Skeletal muscle satellite cell (primary cell): ENCODE data around the gene TBC1D10B.

Experiments
- H3K27me3 ChIP-seq: 2 replicates; pipeline ENCODE4 v1.7.0; 2013; ENCODE audit warnings: low read length; ENCODE audit not compliant: control insufficient read depth, insufficient read depth
- H3K36me3 ChIP-seq: 2 replicates; pipeline ENCODE4 v1.7.0; 2013; ENCODE audit warnings: mild to moderate bottlenecking, control low read depth, low read length; ENCODE audit not compliant: insufficient read depth
- H3K4me1 ChIP-seq: 2 replicates; pipeline ENCODE4 v1.7.0; 2013; ENCODE audit warnings: low read length; ENCODE audit not compliant: control insufficient read depth, insufficient read depth
- H3K4me2 ChIP-seq: 2 replicates; pipeline ENCODE4 v1.7.0; 2013; ENCODE audit warnings: mild to moderate bottlenecking, low read length
- H3K4me3 ChIP-seq: 2 replicates; pipeline ENCODE4 v1.7.0; 2013; ENCODE audit warnings: low read length
- H3K9ac ChIP-seq: 2 replicates; pipeline ENCODE4 v1.7.0; 2013; ENCODE audit warnings: mild to moderate bottlenecking, low read depth, low read length, moderate library complexity
- H3K9me3 ChIP-seq: replicated peaks from 2 replicates; pipeline ENCODE4 v1.7.0; 2013; ENCODE audit warnings: mild to moderate bottlenecking, control low read depth, low read length

The TBC1D10B gene

GRCh38 chr16:30377812-30378235, 7.5 kb upstream of the TBC1D10B start:
- Histone ChIP-seq H3K9ac (peak overlapping the region; percentile 98), H3K4me2 (peak overlapping the region; percentile 97), H3K27me3 (no peaks in the 10 kb centered on the region), H3K4me3 (peak overlapping the region; percentile 92), H3K9me3 (no peaks in the 10 kb centered on the region), H3K36me3 (no peaks in the 10 kb centered on the region), H3K4me1 (peaks cover 17% of the 10 kb centered on the region)

- Histone ChIP-seq H3K36me3 (no peaks in the 10 kb centered on the region), H3K9ac (peak overlapping the region; percentile 98), H3K4me3 (peak overlapping the region; percentile 92), H3K4me2 (peak overlapping the region; percentile 97), H3K4me1 (peaks cover 17% of the 10 kb centered on the region), H3K27me3 (no peaks in the 10 kb centered on the region), H3K9me3 (no peaks in the 10 kb centered on the region)
These were observed 6.9 kb upstream of the TBC1D10B start for GRCh38 chr16:30377050-30377811.

GRCh38 chr16:30376461-30376902, 6.2 kb upstream of the TBC1D10B start:
- no peak overlapping the region for H3K9ac ChIP-seq
- H3K27me3 ChIP-seq = no peaks in the 10 kb centered on the region
- H3K4me3 ChIP-seq = no peak overlapping the region
- H3K9me3 ChIP-seq = no peaks in the 10 kb centered on the region
- H3K36me3 ChIP-seq = no peaks in the 10 kb centered on the region
- H3K4me2 ChIP-seq = no peak overlapping the region
- H3K4me1 ChIP-seq = peaks cover 22% of the 10 kb centered on the region

- H3K4me3 ChIP-seq = no peak overlapping the region
- no peak overlapping the region for H3K4me2 ChIP-seq
- no peak overlapping the region for H3K9ac ChIP-seq
- H3K4me1 ChIP-seq = peaks cover 27% of the 10 kb centered on the region
- no peaks in the 10 kb centered on the region for H3K36me3 ChIP-seq
- H3K27me3 ChIP-seq = no peaks in the 10 kb centered on the region
- no peaks in the 10 kb centered on the region for H3K9me3 ChIP-seq
These were observed 5.6 kb upstream of the TBC1D10B start for GRCh38 chr16:30375864-30376263.

DNA sequence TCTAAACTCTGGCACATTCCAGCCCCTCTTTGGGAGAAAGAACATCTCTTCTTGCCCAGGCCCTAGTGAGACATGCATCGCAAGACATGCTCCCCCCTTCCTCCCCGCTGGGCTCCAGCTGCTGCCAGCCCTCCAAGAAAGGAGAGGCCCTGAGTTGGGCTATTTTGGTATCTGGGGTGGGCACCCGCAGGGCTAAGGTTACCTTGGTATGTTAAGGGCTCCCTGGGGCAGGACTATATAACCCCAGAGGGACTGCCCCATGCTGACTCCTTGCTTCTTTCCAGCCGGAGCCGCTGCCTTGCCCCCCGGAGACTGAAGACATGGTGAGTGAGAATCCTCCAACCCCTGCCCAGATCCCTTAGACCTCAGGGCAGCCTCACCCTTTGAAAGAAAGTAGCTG, 4.2 kb upstream of the TBC1D10B start, which contains the start of gene MYL11:
MYL11 (plus strand) TSS at position 265 of the 400 bp plus-strand sequence; CDS start at position 321, 56 bp downstream.
- Histone ChIP-seq H3K4me1 (peaks cover 27% of the 10 kb centered on the region), H3K4me2 (no peak within 1 kb of the TSS), H3K27me3 (no peaks in the 10 kb centered on the region), H3K36me3 (no peaks in the 10 kb centered on the region), H3K9ac (no peak within 1 kb of the TSS), H3K4me3 (no peak within 1 kb of the TSS), H3K9me3 (no peaks in the 10 kb centered on the region)

DNA sequence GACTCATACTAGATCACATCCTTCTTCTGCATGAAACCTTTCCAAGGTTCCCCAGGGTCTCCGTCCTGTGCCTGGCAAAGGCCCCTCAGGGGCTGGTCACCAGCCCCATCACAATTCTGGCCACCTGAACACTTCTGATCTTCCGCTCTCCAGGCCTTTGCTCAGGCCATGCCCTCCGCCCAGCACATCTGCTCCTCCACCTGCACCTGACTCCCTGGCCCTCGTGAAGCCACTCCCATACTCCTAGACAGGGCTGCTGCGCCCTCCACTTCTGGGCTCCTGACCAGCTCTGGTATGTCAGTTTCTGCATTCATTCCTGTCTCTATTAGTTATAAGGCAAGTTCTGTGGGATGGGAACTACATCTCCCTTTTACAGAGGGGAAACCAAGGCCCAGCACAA, 2.4 kb upstream of the TBC1D10B start:
- H3K4me1 ChIP-seq = peaks cover 26% of the 10 kb centered on the region
- H3K4me3 ChIP-seq = no peak overlapping the region
- H3K27me3 ChIP-seq = no peaks in the 10 kb centered on the region
- no peak overlapping the region for H3K9ac ChIP-seq
- no peaks in the 10 kb centered on the region for H3K36me3 ChIP-seq
- no peaks in the 10 kb centered on the region for H3K9me3 ChIP-seq
- H3K4me2 ChIP-seq = no peak overlapping the region

- no peaks in the 10 kb centered on the region for H3K27me3 ChIP-seq
- peaks cover 3% of the 10 kb centered on the region for H3K36me3 ChIP-seq
- H3K9ac ChIP-seq = no peak overlapping the region
- peaks cover 26% of the 10 kb centered on the region for H3K4me1 ChIP-seq
- no peak overlapping the region for H3K4me3 ChIP-seq
- no peaks in the 10 kb centered on the region for H3K9me3 ChIP-seq
- H3K4me2 ChIP-seq = no peak overlapping the region
These were observed 1.9 kb upstream of the TBC1D10B start for GRCh38 chr16:30372038-30372712.

GRCh38 chr16:30371248-30371816, 1.0 kb upstream of the TBC1D10B start:
- Histone ChIP-seq H3K27me3 (no peaks in the 10 kb centered on the region), H3K4me2 (peak overlapping the region; percentile 93), H3K9me3 (no peaks in the 10 kb centered on the region), H3K36me3 (peaks cover 6% of the 10 kb centered on the region), H3K9ac (peak overlapping the region; percentile 69), H3K4me3 (peak overlapping the region; percentile 71), H3K4me1 (peaks cover 29% of the 10 kb centered on the region)

- Histone ChIP-seq H3K9ac (peak overlapping the region; percentile 71), H3K4me2 (peak overlapping the region; percentile 86), H3K4me3 (peak overlapping the region; percentile 71), H3K36me3 (peaks cover 14% of the 10 kb centered on the region), H3K27me3 (no peaks in the 10 kb centered on the region), H3K4me1 (peaks cover 29% of the 10 kb centered on the region), H3K9me3 (no peaks in the 10 kb centered on the region)
These were observed 297 bp downstream of the TBC1D10B start for GRCh38 chr16:30369938-30370455.

GRCh38 chr16:30369091-30369937, 980 bp downstream of the TBC1D10B start:
- H3K36me3 ChIP-seq = peaks cover 16% of the 10 kb centered on the region
- peaks cover 29% of the 10 kb centered on the region for H3K4me1 ChIP-seq

GRCh38 chr16:30368792-30369090, 1.6 kb downstream of the TBC1D10B start:
- H3K36me3 ChIP-seq = peaks cover 16% of the 10 kb centered on the region
- peak overlapping the region; percentile 71 for H3K9ac ChIP-seq
- H3K27me3 ChIP-seq = no peaks in the 10 kb centered on the region
- H3K4me2 ChIP-seq = peak overlapping the region; percentile 86
- peaks cover 29% of the 10 kb centered on the region for H3K4me1 ChIP-seq
- H3K4me3 ChIP-seq = peak overlapping the region; percentile 71
- H3K9me3 ChIP-seq = no peaks in the 10 kb centered on the region

More at GRCh38 chr16:30369091-30369937, 980 bp downstream of the TBC1D10B start:
- Histone ChIP-seq H3K9ac (peak overlapping the region; percentile 71), H3K4me3 (peak overlapping the region; percentile 71), H3K27me3 (no peaks in the 10 kb centered on the region), H3K9me3 (no peaks in the 10 kb centered on the region), H3K4me2 (peak overlapping the region; percentile 86)
